IPS-NIHi7 (cell line): Measurements from ENCODE around the gene ALG2.

Experiments
- DNase-seq: peaks from one replicate; pipeline ENCODE4 v3.0.0; 2012; ENCODE audit warnings: mixed read lengths; ENCODE audit errors: extremely low spot score

Gene ALG2

DNA sequence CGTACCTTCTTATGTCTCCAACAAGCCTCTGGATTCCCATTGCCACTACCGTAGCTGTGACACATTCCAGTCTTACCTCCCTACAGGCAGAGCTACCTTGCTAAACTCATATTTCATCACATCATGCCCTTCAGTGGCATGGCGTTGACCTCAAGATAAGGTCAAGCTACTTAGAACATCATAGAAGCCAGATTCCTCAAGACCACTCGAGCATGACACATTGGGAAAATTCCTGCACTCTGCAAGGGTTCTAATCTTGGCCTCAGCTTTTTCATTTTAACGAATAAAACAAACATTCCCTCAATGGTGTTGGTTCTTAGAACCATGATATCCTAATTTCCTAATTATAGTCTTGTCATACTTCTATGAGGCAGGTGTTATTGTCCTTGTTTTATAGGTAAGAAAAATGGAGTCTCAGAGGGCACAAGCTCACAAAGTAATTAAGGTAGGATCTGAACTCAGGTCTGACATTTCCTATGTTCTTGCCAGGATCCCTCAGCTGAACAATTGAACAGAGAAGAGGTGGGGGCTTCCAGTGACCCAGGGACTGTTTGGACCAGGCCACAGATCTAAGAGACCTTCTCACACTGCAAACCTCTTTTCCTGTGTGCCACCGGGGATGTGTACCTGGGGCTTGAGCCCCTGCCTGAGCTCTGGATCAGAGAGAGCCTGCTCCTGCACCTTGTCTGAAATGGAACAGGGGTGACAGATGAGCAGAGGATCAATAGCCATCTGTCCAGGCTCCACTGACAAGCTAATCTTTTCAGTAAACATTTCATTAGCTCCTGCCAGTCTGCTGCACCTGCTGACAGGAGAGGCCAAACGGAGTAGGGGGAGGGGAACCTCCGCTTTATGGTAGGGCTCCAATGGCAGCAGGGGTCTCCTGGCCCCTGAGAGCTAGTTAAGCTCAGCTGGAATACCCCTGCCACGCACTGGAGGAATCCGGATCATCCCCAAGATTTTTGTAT is 49.3 kb downstream of the ALG2 start:
- DNase-seq, result no peak

DNA sequence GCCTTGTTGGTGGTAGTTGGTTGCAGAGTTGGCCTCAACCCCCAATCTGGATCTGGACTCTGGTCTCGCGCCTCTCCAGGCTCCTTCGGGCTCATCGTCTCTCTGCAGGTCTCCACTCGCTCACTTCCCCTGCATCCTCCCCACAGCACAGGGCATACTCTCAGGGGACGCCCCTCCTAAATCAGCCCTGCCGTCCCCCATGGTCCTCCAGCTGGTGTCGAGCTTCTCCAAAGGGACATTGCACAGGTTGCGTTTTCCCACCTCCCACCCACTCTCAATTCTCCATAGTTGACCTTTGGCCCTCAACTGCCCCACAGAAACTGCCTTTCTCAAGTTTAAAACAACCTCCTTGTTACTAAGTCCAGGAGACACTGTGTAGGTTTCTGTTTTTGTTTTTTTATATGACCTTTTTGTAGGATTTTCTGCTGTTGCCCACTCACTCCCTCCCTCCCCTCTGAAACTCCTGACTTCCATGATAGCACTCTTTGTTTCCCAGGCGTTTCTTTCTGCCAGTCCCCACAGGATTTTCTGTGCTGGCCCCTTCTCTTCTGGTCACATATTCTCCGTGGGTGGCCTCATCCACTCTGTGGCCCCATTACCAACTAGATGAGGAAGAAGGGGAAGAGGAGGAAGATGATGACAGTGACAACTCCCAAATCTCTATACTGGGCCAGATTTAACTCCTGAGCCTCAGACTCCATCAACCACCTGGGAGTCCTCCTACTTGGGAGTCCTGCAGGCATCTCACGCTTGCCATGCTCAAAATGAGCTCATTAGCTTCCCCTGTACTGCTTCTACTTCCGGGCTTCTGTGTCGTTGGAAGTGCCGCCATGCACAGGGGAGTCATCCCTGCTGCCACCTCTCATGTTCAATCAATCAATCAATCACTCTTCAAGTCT is 50.3 kb downstream of the ALG2 start:
- no peak for DNase-seq

DNA sequence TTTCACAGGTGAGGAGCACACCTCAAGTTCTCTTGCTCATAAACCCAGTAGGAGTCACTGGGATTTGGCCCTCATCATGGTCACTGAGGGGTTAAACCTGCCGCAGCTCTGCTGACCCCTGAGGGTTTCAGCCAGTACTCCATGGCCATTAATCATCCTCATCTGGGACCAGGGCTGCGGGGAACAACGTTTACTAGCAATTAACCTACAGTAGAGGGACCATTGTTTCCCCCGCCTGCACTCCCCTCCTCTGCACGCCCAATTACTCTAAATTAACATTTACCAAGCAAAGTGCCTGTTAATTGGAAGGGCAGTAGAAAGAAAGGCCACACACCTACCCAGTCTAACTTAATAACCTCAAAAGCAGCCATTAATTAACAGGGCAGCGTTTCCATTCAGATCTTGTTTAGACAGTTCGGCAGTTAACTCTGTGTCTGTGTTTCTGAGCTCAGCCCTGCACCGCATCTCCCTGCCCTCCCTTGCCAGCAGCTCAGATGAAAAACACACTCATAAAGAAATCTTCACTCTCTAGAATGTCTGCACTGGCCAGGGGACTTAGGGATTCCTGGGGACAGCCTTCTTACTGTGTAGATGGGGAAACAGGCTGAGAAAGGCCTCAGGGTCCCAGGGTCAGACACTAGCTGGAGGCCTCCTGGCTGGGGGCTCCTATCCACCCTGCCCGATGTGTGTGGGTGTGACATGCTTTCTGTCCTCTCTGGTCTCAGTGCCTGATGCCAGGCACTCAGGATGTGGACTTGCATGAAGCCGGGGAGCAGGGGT is 51.6 kb downstream of the ALG2 start:
- peak; percentile 73 for DNase-seq

- peak; percentile 33 for DNase-seq
These were observed 52.7 kb downstream of the ALG2 start for GRCh38 chr9:99169086-99169485.

DNA sequence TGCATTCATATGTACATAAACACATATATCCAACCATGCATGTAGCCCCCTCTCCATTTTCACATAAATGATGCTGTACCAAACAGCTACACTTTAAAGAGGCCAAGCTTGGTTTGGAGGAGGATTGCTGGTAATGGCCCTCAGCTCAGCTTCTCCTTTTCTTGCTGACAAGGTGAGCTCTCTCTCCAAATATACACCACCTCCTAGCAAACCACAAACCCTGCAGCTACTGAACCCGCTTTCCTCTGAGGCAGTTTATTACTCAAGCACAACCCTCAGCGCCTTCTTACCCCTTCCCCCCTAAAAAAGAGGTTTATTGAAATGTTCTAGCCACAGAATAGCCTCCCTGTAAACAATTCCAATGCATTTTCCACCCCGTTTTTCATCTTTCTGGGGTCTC is 54.0 kb downstream of the ALG2 start:
- DNase-seq, result no peak

DNA sequence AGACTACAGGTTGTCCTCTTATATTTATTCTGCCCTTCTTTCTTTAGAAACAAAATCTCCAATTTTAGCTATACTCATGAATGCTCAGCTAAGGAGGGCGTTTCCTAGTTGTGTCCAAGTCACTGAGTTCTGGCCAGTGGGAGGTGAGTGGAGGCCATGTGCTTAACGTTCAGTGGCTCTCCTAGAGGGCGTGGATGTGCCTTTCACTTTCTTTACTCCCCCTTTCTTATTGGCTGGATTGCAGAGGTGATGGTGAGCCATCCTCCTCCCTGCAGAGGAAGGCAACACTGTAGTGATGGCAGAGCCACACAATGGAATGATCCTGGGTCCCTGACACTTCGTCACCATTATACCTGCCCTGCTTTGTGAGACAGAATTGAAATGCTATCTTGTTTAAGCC is 54.6 kb downstream of the ALG2 start:
- no peak for DNase-seq
